Bone marrow (tissue), 2 donors: ENCODE data around the gene CERCAM.
"Not testable (repeated sequence)": the region's sequence is repeated elsewhere in the genome, so short reads cannot be mapped to it uniquely, and the experiment has no call there.

ENCODE experiments used
- DNase-seq, 2 donors: peaks; one replicate each; lab custom pipeline; 2025; lab: John Stamatoyannopoulos, UW

The CERCAM gene

DNA sequence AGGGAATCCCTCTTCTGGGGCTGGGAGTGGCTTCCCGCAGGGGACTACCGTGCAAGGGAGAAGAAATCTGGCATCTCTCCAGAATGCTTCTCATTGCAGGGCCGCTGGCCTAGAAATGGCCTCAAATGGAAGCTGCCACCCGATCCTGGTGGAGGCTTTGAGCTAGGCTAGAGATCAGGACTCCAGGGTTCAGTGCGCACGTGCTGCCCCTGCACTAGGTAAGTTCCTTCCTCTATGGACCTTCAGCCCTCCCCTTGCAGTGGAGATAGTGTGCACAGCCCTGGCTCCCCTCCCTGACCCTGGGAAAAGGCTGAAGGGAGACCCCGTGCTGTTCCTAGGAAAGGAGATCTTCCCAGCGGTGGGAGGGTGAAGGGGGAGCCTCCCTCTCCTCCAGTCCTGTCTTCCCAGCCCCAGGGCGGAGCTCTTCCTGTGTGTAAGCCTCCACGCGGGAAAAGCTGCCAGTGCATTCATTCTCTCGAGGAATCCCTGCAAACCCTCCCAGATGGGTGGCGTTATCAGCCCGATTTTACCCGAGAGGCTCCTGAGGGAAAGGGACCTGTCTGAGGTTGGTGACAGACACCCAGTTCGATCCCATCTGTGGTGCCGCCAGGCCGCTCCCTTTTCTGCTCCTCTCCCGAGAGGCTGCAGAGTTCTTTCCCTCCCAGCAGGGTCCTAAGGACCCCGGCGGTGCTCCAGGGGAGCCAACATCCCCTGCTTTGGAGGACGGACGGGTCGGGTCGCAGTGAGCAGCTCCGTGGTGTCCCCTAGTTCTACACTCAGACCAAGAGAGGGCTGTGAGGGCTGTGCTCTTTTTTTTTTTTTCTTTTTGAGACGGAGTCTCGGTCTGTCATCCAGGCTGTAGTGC lies 1.4 kb upstream of the CERCAM start:
- no peak for DNase-seq

GRCh38 chr9:128420060-128420650 lies 502 bp upstream of the CERCAM start:
- DNase-seq: peak; percentile 36 to 69

GRCh38 chr9:128421482-128421996 lies 882 bp downstream of the CERCAM start:
- DNase-seq: no peak

GRCh38 chr9:128422022-128422782 lies 1.5 kb downstream of the CERCAM start:
- DNase-seq: not testable (repeated sequence)

GRCh38 chr9:128422783-128423150 lies 2.1 kb downstream of the CERCAM start:
- DNase-seq: no peak

GRCh38 chr9:128423356-128423755 lies 2.7 kb downstream of the CERCAM start:
- DNase-seq: not testable (repeated sequence)

GRCh38 chr9:128424268-128424780 lies 3.7 kb downstream of the CERCAM start:
- DNase-seq: no peak

DNA sequence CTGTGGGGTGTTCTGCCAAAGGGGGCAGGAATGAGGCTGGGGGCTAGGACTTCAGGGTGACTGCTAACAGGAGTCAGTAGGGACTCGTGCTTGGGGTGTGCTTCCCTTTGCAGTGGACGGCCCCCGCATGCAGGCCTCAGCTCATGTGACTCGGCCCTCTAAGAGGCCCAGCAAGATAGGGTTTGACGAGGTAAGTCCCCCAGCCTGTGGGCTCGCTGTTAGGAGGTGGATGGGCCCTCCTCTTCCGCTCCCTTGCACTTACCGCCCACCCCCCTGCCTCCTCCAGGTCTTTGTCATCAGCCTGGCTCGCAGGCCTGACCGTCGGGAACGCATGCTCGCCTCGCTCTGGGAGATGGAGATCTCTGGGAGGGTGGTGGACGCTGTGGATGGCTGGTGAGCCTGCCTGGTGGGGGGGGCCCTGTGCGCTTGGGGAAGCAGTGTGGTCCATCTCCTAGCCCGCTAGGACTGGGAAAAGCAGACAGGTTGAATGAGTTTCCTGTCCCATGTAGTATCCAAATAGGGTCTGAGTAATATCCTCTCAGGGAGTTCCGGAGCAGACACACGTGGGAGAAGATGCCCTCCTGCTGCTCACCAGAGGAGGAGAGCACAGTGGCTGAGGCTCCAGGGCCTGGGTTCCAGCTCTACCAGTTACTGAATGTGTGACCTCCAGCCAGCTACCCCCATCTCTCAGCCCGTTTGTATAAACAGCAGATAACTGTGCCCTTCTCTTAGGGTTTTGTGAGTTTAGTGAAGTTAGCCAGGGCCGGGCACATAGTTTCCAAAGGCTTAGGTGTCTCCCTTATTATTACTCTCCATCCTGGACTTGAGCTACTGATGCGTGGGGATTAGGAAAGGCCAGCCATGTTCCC lies 8.2 kb downstream of the CERCAM start:
- no peak for DNase-seq

- no peak for DNase-seq
Measured at GRCh38 chr9:128429513-128430086, 8.9 kb downstream of the CERCAM start.

DNA sequence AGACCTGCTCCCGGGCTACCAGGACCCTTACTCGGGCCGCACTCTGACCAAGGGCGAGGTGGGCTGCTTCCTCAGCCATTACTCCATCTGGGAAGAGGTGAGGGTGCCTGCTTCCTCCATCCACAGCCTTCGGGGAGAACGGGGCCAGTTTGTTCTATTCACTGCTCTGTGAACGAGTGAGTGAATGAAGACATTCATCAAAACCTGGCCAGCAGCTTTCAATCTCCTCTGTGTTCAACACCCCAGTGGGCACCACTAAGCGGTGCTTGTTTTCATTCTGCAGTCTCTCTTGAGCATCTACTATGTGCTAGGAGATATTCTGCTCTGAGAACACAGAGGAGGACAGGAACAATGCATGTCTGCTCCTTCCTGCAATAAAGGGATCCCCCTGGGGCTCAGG lies 10.6 kb downstream of the CERCAM start:
- no peak for DNase-seq

DNA sequence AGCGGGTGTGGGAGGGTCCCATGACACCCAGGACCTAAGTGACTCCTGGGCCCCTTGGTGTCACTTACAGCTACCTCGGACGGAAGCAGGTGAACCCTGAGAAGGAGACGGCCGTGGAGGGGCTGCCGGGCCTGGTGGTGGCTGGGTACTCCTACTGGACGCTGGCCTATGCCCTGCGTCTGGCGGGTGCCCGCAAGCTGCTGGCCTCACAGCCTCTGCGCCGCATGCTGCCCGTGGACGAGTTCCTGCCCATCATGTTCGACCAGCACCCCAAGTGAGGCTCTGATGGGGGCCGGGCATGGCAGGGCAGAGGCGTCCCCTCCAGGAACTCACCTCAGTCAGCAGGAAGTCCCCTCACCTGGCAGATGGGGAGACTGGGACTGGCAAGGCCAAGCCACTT lies 13.7 kb downstream of the CERCAM start:
- DNase-seq: no peak

GRCh38 chr9:128435611-128436010 lies 15.0 kb downstream of the CERCAM start:
- DNase-seq: no peak

DNA sequence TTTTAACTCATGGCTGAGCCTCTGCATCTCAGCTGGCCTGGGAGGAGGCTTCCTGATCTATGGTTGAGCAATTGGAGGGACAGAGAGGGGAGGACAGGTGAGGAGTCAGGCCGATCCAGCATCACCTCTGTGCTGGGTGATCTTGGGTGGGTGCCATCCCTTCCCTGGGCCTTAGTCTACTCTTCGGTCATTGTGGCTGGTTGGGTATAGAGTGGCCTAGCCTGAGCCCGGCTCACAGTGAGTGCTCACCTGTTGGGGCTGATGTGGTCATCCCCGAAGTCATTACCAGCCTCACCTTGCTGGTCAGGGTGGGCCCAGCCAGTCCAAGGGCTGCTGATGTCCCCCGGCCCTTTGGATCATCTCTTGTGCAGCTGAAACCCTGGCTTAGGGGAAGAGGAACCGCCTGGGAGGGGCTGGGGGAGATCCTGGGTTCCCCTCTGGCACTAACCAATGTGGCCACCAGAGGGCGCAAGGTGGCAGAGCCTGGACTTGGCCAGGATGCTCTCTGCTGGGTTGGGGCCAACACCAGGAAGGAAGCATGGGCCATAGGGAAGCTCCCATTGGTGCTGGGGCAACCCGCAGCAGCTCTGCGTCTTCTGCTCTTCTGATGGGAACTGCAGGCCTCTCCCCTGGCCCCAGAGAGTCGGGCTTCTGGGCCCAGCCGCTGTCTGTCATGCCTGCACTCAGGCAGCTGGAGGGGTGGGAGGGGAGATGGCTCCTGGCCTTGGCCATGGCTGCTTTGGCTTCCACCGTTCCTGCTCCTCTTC lies 17.9 kb downstream of the CERCAM start:
- DNase-seq: peak; percentile 69 to 73

DNA sequence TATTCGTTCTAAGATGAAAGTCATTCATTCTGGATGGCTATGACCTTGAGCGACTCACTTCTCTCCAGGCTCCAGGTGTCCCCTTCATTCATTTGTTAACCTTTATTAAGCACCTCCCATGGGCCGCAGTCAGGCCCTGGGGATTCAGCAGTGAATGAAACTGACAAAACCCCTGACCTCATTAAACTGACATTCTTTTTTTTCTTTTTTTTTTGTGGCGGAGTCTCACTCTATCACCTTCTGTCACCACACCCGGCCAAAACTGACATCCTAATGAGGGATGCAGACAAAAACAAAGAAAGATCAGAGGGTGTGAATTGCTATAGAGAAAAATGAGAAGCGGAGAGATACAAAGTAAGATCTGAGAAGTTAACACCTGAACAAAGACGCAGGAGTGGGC lies 18.6 kb downstream of the CERCAM start:
- DNase-seq: no peak

DNA sequence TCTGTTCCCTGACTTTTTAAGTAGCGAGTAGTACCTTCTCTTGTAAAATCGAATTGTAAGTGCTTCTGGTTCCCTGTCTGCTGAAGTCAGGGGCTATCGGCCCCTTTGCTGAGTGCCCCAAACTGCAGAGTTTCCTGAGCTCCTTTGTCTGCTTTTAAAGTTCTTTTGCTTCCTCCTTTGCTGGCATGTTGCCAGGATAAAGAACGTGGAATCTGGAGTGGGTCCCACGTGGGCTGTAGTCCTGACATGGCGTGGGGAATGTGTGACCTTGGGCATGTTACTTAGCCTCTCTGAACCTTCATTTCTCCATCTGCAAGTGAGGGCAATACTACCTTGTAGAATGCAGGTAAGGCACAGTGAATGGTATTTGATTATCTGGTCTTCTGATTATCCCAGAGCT lies 21.5 kb downstream of the CERCAM start:
- DNase-seq: no peak

GRCh38 chr9:128446505-128446904 lies 25.8 kb downstream of the CERCAM start:
- DNase-seq: not testable (repeated sequence)

- no peak for DNase-seq
Measured at GRCh38 chr9:128448746-128449145, 28.1 kb downstream of the CERCAM start.

DNA sequence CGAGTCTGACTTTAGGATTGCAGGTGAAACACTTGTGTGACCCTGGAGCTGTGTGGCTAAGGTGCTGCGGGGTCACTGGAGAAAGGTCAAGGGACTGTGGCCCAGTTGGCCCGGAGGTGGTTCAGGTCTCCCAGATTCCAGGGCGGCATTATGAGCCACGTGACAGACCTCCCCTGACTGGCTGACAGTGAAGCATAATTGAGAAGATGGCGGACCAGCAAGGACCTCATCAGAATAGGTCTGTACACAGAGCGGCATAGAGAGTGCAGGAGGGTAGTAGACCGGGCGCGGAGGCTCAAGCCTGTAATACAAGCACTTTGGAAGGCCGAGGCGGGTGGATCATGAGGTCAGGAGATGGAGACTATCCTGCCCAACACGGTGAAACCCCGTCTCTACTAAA lies 34.3 kb downstream of the CERCAM start:
- no peak for DNase-seq

GRCh38 chr9:128455849-128456612 lies 35.4 kb downstream of the CERCAM start, which contains the start of gene ODF2:
Gene ODF2, plus strand, starts transcription at chr9:128456006. Its CDS starts 86 bp downstream, at chr9:128456092.
- peak; percentile 94 to 96 for DNase-seq
